T-helper 22 cell (primary cell): ENCODE results near the gene UBE4A.
A peak's percentile ranks its signal among the peaks of the same experiment; 100 is the strongest.

Experiments
- DNase-seq: peaks from one replicate; pipeline ENCODE4 v3.0.0-alpha.2; 2020; ENCODE audit warnings: low read depth

UBE4A gene

GRCh38 chr11:118341815-118342489 lies 17.4 kb upstream of the UBE4A start:
- DNase-seq = no peak

GRCh38 chr11:118342503-118343161 lies 16.8 kb upstream of the UBE4A start, which contains the start of gene CD3D:
CD3D (minus strand) TSS chr11:118342705; CDS start chr11:118342607, 98 bp downstream.
- peak; percentile 77 for DNase-seq

GRCh38 chr11:118343248-118343647 lies 16.2 kb upstream of the UBE4A start:
- no peak for DNase-seq

- DNase-seq = peak; percentile 54
Measured at GRCh38 chr11:118343981-118344515, 15.4 kb upstream of the UBE4A start, which contains the start of gene CD3G. CD3G (plus strand) TSS chr11:118344344; CDS start chr11:118344424, 80 bp downstream.

GRCh38 chr11:118349475-118349874 lies 9.9 kb upstream of the UBE4A start:
- DNase-seq = no peak

- no peak for DNase-seq
Measured at GRCh38 chr11:118353084-118353710, 6.2 kb upstream of the UBE4A start.

- no peak for DNase-seq
Measured at GRCh38 chr11:118358071-118358470, 1.3 kb upstream of the UBE4A start.

- no peak for DNase-seq
Measured at GRCh38 chr11:118364956-118365615, 5.7 kb downstream of the UBE4A start.

GRCh38 chr11:118366287-118366686 lies 6.9 kb downstream of the UBE4A start:
- no peak for DNase-seq

GRCh38 chr11:118370774-118371173 lies 11.4 kb downstream of the UBE4A start:
- no peak for DNase-seq

GRCh38 chr11:118373263-118373662 lies 13.9 kb downstream of the UBE4A start:
- DNase-seq = no peak

- no peak for DNase-seq
Measured at GRCh38 chr11:118373871-118374270, 14.5 kb downstream of the UBE4A start.

- no peak for DNase-seq
Measured at GRCh38 chr11:118374729-118375128, 15.3 kb downstream of the UBE4A start.

GRCh38 chr11:118375978-118376377 lies 16.6 kb downstream of the UBE4A start:
- no peak for DNase-seq

GRCh38 chr11:118379497-118379896 lies 20.1 kb downstream of the UBE4A start:
- DNase-seq = no peak

- no peak for DNase-seq
Measured at GRCh38 chr11:118380571-118380970, 21.2 kb downstream of the UBE4A start.

- no peak for DNase-seq
Measured at GRCh38 chr11:118382954-118383353, 23.6 kb downstream of the UBE4A start.

- DNase-seq = no peak
Measured at GRCh38 chr11:118383657-118384056, 24.3 kb downstream of the UBE4A start.

GRCh38 chr11:118396097-118396501 lies 36.7 kb downstream of the UBE4A start:
- no peak for DNase-seq

GRCh38 chr11:118397448-118397847 lies 38.0 kb downstream of the UBE4A start:
- no peak for DNase-seq

GRCh38 chr11:118398791-118399559 lies 39.6 kb downstream of the UBE4A start:
- peak; percentile 62 for DNase-seq
